ENCODE measurements around the gene ACVR1C.
A peak's percentile ranks its signal among the peaks of the same experiment; 100 is the strongest.

ACVR1C gene

GRCh38 chr2:157489983-157490382, 138.7 kb downstream of the ACVR1C start:
- Mint-ChIP-seq H3K27ac (peak overlapping the region; percentile 9), H3K4me3 (no peak overlapping the region), H3K27me3 (no peaks in the 10 kb centered on the region), H3K36me3 (no peaks in the 10 kb centered on the region), H3K4me1 (peaks cover 30% of the 10 kb centered on the region), H3K9me3 (no peaks in the 10 kb centered on the region)
- ATAC-seq, result no peak

- no peak for ATAC-seq
- Mint-ChIP-seq H3K9me3 (no peaks in the 10 kb centered on the region), H3K27ac (peak overlapping the region; percentile 9), H3K36me3 (no peaks in the 10 kb centered on the region), H3K4me3 (no peak overlapping the region), H3K4me1 (peaks cover 30% of the 10 kb centered on the region), H3K27me3 (no peaks in the 10 kb centered on the region)
Measured at GRCh38 chr2:157488877-157489276, 139.8 kb downstream of the ACVR1C start.

GRCh38 chr2:157487747-157488146, 140.9 kb downstream of the ACVR1C start:
- no peak overlapping the region for H3K4me3 Mint-ChIP-seq
- H3K9me3 Mint-ChIP-seq, result no peaks in the 10 kb centered on the region
- H3K4me1 Mint-ChIP-seq, result peaks cover 24% of the 10 kb centered on the region
- H3K36me3 Mint-ChIP-seq, result no peaks in the 10 kb centered on the region
- ATAC-seq, result no peak
- H3K27ac Mint-ChIP-seq, result peak overlapping the region; percentile 9
- no peaks in the 10 kb centered on the region for H3K27me3 Mint-ChIP-seq

GRCh38 chr2:157487271-157487610, 141.4 kb downstream of the ACVR1C start:
- ATAC-seq, result no peak
- Mint-ChIP-seq H3K36me3 (no peaks in the 10 kb centered on the region), H3K27me3 (no peaks in the 10 kb centered on the region), H3K4me3 (no peak overlapping the region), H3K9me3 (no peaks in the 10 kb centered on the region), H3K27ac (peak overlapping the region; percentile 9), H3K4me1 (peaks cover 19% of the 10 kb centered on the region)

GRCh38 chr2:157486596-157487270, 141.9 kb downstream of the ACVR1C start:
- Mint-ChIP-seq H3K27ac (peak overlapping the region; percentile 9), H3K27me3 (no peaks in the 10 kb centered on the region), H3K36me3 (no peaks in the 10 kb centered on the region), H3K4me3 (no peak overlapping the region), H3K9me3 (no peaks in the 10 kb centered on the region), H3K4me1 (peaks cover 17% of the 10 kb centered on the region)
- ATAC-seq, result no peak

GRCh38 chr2:157480182-157480961, 148.3 kb downstream of the ACVR1C start:
- H3K9me3 Mint-ChIP-seq, result no peaks in the 10 kb centered on the region
- ATAC-seq, result peak; percentile 88
- H3K4me1 Mint-ChIP-seq, result peaks cover 33% of the 10 kb centered on the region
- no peaks in the 10 kb centered on the region for H3K27me3 Mint-ChIP-seq
- H3K36me3 Mint-ChIP-seq, result no peaks in the 10 kb centered on the region
- peak overlapping the region; percentile 71 for H3K27ac Mint-ChIP-seq
- no peak overlapping the region for H3K4me3 Mint-ChIP-seq

GRCh38 chr2:157479081-157480027, 149.3 kb downstream of the ACVR1C start:
- H3K27ac Mint-ChIP-seq, result peak overlapping the region; percentile 71
- H3K27me3 Mint-ChIP-seq, result no peaks in the 10 kb centered on the region
- no peaks in the 10 kb centered on the region for H3K9me3 Mint-ChIP-seq
- no peaks in the 10 kb centered on the region for H3K36me3 Mint-ChIP-seq
- H3K4me1 Mint-ChIP-seq, result peaks cover 33% of the 10 kb centered on the region
- ATAC-seq, result no peak
- no peak overlapping the region for H3K4me3 Mint-ChIP-seq

GRCh38 chr2:157477919-157478318, 150.7 kb downstream of the ACVR1C start:
- ATAC-seq, result no peak
- peak overlapping the region; percentile 46 for H3K27ac Mint-ChIP-seq
- peaks cover 43% of the 10 kb centered on the region for H3K4me1 Mint-ChIP-seq

GRCh38 chr2:157476953-157477709, 151.5 kb downstream of the ACVR1C start:
- ATAC-seq, result no peak
- Mint-ChIP-seq H3K36me3 (no peaks in the 10 kb centered on the region), H3K4me3 (no peak overlapping the region), H3K27me3 (no peaks in the 10 kb centered on the region), H3K27ac (peak overlapping the region; percentile 46), H3K9me3 (no peaks in the 10 kb centered on the region), H3K4me1 (peaks cover 44% of the 10 kb centered on the region)

More at GRCh38 chr2:157477919-157478318, 150.7 kb downstream of the ACVR1C start:
- Mint-ChIP-seq H3K27me3 (no peaks in the 10 kb centered on the region), H3K4me3 (no peak overlapping the region), H3K9me3 (no peaks in the 10 kb centered on the region), H3K36me3 (no peaks in the 10 kb centered on the region)
